GM12878 (cell line): Measurements from ENCODE around the gene UGT2A1. TPM values are rescaled to one million over a fixed set of nuclear protein-coding genes. Genes with fewer than 3 reads are reported as not detected.

Experiments used
- ATAC-seq: fragments of 200-7000 bp; cut with Tn5 transposase; 3 replicates; pipeline ENCODE4 v1.9.1; 2020; ENCODE audit warnings: mild to moderate bottlenecking, moderate library complexity
- BruUV-seq: library from RNA; stranded (reverse); fragments of 400-500 nt; replicated peaks from 2 replicates; lab custom pipeline; 2021; lab: Mats Ljungman, UMichigan
- CTCF ChIA-PET: fragments of 300-600 bp; sonication (Branson Sonifier 250); formaldehyde crosslinking; extraction: SDS; loops from one replicate; lab custom pipeline; 2021; ENCODE audit warnings: inconsistent platforms; lab: Yijun Ruan, JAX
- POLR2A ChIA-PET: fragments of 350-600 bp; formaldehyde crosslinking; extraction: SDS; loops from one replicate; lab custom pipeline; 2021; ENCODE audit warnings: inconsistent platforms; lab: Charles Lee
- RAD21 ChIA-PET: fragments of 300-600 bp; sonication (Branson Sonifier 250); formaldehyde crosslinking; loops from one replicate; lab custom pipeline; 2023; ENCODE audit warnings: antibody characterized with exemption; ENCODE audit not compliant: unreplicated experiment; lab: Charles Lee
- SMC1A ChIA-PET: fragments of 300-600 bp; sonication (Branson Sonifier 250); formaldehyde crosslinking; loops from one replicate; lab custom pipeline; 2023; ENCODE audit not compliant: unreplicated experiment, uncharacterized antibody; lab: Charles Lee
- DNase-seq: peaks from one replicate; pipeline ENCODE4 v3.0.0-alpha.2; 2011; ENCODE audit warnings: low read depth, low spot score
- FAIRE-seq: peaks from 3 replicates; lab custom pipeline; 2011; peaks lifted over from hg19 to GRCh38; lab: Jason Lieb, UNC
- H2AFZ ChIP-seq: 2 replicates; pipeline ENCODE4 v1.6.0; 2011; ENCODE audit warnings: low read depth, low read length, control low read depth; ENCODE audit not compliant: control insufficient read depth
- H3K27ac ChIP-seq: 2 replicates; pipeline ENCODE4 v1.5.1; 2011; ENCODE audit warnings: control low read depth; ENCODE audit not compliant: control insufficient read depth, insufficient read depth
- H3K27me3 ChIP-seq, 2 experiments: replicated peaks in 1 of 2; 2 replicates each; pipeline versions ENCODE4 v1.6.0 to v1.6.1; 2011; ENCODE audit warnings: low read length in 1 of 2; ENCODE audit not compliant: control insufficient read depth in 2 of 2, insufficient read depth in 2 of 2
- H3K36me3 ChIP-seq, 2 experiments: 2 replicates each; pipeline ENCODE4 v1.5.1; 2011; ENCODE audit warnings: low read length in 1 of 2; ENCODE audit not compliant: control insufficient read depth in 2 of 2, insufficient read depth in 2 of 2
- H3K4me1 ChIP-seq: 2 replicates; pipeline ENCODE4 v1.6.1; 2011; ENCODE audit warnings: mild to moderate bottlenecking, low read length, moderate library complexity, mixed read lengths; ENCODE audit not compliant: control insufficient read depth, insufficient read depth
- H3K4me2 ChIP-seq: 2 replicates; pipeline ENCODE4 v1.6.0; 2011; ENCODE audit warnings: control low read depth; ENCODE audit not compliant: control insufficient read depth, insufficient read depth
- H3K4me3 ChIP-seq: fragments of 200-600 bp; sonication (generic); 2 replicates; pipeline ENCODE4 v1.5.1; 2016
- H3K79me2 ChIP-seq: 2 replicates; pipeline ENCODE4 v1.6.0; 2011; ENCODE audit warnings: low read length; ENCODE audit not compliant: control insufficient read depth, insufficient read depth
- H3K9ac ChIP-seq: 2 replicates; pipeline ENCODE4 v1.8.0; 2011; ENCODE audit warnings: low read length, control low read depth, mixed read lengths; ENCODE audit not compliant: control insufficient read depth, insufficient read depth
- H3K9me3 ChIP-seq: replicated peaks from 3 replicates; pipeline ENCODE4 v1.5.1; 2011; ENCODE audit warnings: mild to moderate bottlenecking, low read length; ENCODE audit not compliant: control insufficient read depth, insufficient read depth
- H4K20me1 ChIP-seq: 2 replicates; pipeline ENCODE4 v1.6.0; 2011; ENCODE audit not compliant: control insufficient read depth, insufficient read depth
- SIN3A ChIP-seq: IDR thresholded peaks from 2 replicates; pipeline ENCODE4 v1.6.1; 2012; ENCODE audit warnings: low read depth, low read length, improper control_type of control experiment
- WGBS: methylation state at CpG from one replicate; pipeline ENCODE4 v1.1.6; 2016; ENCODE audit warnings: low lambda C conversion rate; ENCODE audit not compliant: insufficient replicate concordance, insufficient coverage; ENCODE audit errors: missing lambda C conversion rate; 5-methylcytosine and 5-hydroxymethylcytosine counted together
- in situ Hi-C: fragments of 300-500 bp; cut with MboI; formaldehyde crosslinking; loops from 9 replicates; pipeline ENCODE4 v1.14.3; 2018; ENCODE audit warnings: mixed read lengths
- intact Hi-C: fragments of 100-400 bp; cut with micrococcal nuclease; formaldehyde crosslinking; loops from one replicate; pipeline ENCODE4 v1.14.2; 2022; ENCODE audit not compliant: unreplicated experiment
- polyA plus RNA-seq, 11 experiments: library from polyadenylated mRNA; depleted of rRNA in 4 of 11; unstranded in 6 of 11; stranded (reverse) in 5 of 11; fragments of >200 nt; fragmentation: Nextera tagmentation in 4 of 11; fragmentation: Illumina TruSeq in 1 of 11; extraction: Ambion mirVana in 4 of 11; extraction: Trizol in 1 of 11; gene quantifications; 1 replicate in 1 of 11; 2 replicates in 10 of 11; pipeline versions ENCODE4 v1.2.1 to v1.2.3, GENCODE V29; 2011 to 2016; ENCODE audit warnings: inconsistent platforms in 2 of 11, missing spikeins in 2 of 11, low read depth in 1 of 11
- small RNA-seq: library from RNA; depleted of rRNA; stranded (forward); fragments of <200 nt; gene quantifications from one replicate; pipeline ENCODE3, GENCODE V24; 2014
- total RNA-seq, 4 experiments: library from RNA; depleted of rRNA in 3 of 4; stranded (reverse); fragments of >200 nt in 3 of 4; fragmentation: Illumina TruSeq in 1 of 4; extraction: Trizol in 1 of 4; gene quantifications; 2 replicates each; pipeline versions ENCODE4 v1.2.1 to v1.2.3, GENCODE V29; 2013 to 2021

Gene UGT2A1
- total and polyA plus RNA-seq, 10 of the 15 experiments (the other 5 are each of a cell fraction or from before 2014, with no cell fraction given) = 0.04 to 0.50 (median 0.08) TPM; not detected in 5

DNA sequence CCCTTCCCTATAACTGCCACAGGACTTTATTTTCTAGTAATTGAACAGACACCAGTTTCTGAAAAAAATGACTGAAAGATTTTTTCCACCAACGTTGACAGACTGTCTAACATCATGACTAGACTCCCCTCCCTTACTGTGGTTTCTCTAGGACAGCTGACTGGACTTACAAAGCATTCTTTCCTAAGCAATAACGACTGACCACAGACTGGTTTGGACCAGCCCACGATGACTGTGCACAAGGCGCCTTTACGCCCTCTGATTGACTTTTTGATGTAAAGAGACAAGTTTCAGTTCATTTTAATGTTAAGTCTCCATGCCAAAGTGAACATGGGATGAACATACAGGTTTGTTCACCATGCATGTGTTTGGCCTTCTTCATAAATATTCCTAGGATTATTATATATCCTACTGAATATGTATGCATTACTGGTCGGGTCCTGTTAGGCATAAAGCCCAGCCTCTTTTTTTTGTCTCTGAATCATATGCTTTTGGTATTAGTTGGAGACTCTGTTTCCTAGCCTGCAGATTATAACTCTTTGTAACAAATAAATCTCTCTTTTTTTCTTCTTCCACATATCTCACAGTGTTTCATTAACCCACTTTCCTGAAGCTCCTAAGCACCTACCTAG is 106.8 kb downstream of the UGT2A1 start:
- ChIA-PET CTCF (no interaction called here), POLR2A (no interaction called here), RAD21 (interaction anchor here (1.0 kb wide), 1 partner anchor 12 kb away, joined by 3 read pairs; no protein-coding TSS in a partner anchor), SMC1A (no interaction called here)
- no TSS peak for BruUV-seq
- Histone ChIP-seq H3K27me3 (no peaks in the 10 kb centered on the region), H3K4me1 (no peaks in the 10 kb centered on the region), H2AFZ (no peak overlapping the region), H3K36me3 (no peaks in the 10 kb centered on the region), H3K27ac (no peak overlapping the region), H3K4me3 (no peak overlapping the region), H3K9ac (no peak overlapping the region), H3K4me2 (no peak overlapping the region), H3K79me2 (no peaks in the 10 kb centered on the region), H3K9me3 (no peaks in the 10 kb centered on the region), H4K20me1 (no peaks in the 10 kb centered on the region)
- TF ChIP-seq SIN3A = no peak
- in situ Hi-C loops (no loop called here), intact Hi-C loops (no loop called here)
- ATAC-seq (no peak), FAIRE-seq (no peak), DNase-seq (no peak)
- 17% methylated on average over 6 of the region's 6 CpGs for WGBS

Small RNAs within 50 kb of the gene (small RNA-seq; reads per million reads assigned to genes)
- gene UGT2A2 = not detected

Other genes starting within 250 kb of the UGT2A1 start
- not detected in 2 replicates for gene UGT2B4, start 157.3 kb downstream of the UGT2A1 start, total RNA-seq (2014; rRNA removed)
- 0.13 TPM in 1 of 2 replicates, not detected in the other for gene UGT2B4, start 157.3 kb downstream of the UGT2A1 start, total RNA-seq (2014; rRNA removed; fragmentation: Illumina TruSeq; extraction: Trizol)
- gene UGT2B4, start 157.3 kb downstream of the UGT2A1 start, total RNA-seq (2021) = 0.23 and 0.45 TPM in 2 replicates
- not detected in 2 replicates for gene UGT2B4, start 157.3 kb downstream of the UGT2A1 start, polyA plus RNA-seq (2011; rRNA removed)
- gene UGT2B4, start 157.3 kb downstream of the UGT2A1 start, polyA plus RNA-seq (2014; fragmentation: Illumina TruSeq; extraction: Trizol) = not detected in 2 replicates
- gene UGT2B4, start 157.3 kb downstream of the UGT2A1 start, polyA plus RNA-seq (2014; fragmentation: Nextera tagmentation; extraction: Ambion mirVana) = not detected
- gene UGT2B4, start 157.3 kb downstream of the UGT2A1 start, polyA plus RNA-seq (2014; rRNA removed) = not detected in 2 replicates
- not detected for gene UGT2B4, start 157.3 kb downstream of the UGT2A1 start, polyA plus RNA-seq (2016; fragmentation: Nextera tagmentation; extraction: Ambion mirVana)
- gene UGT2A2, start 13.6 kb downstream of the UGT2A1 start, total RNA-seq (2014; rRNA removed) = 0.11 TPM in 1 of 2 replicates, not detected in the other
- not detected in 2 replicates for gene UGT2A2, start 13.6 kb downstream of the UGT2A1 start, total RNA-seq (2014; rRNA removed; fragmentation: Illumina TruSeq; extraction: Trizol)
- not detected in 2 replicates for gene UGT2A2, start 13.6 kb downstream of the UGT2A1 start, total RNA-seq (2021)
- not detected in 2 replicates for gene UGT2A2, start 13.6 kb downstream of the UGT2A1 start, polyA plus RNA-seq (2011; rRNA removed)
- gene UGT2A2, start 13.6 kb downstream of the UGT2A1 start, polyA plus RNA-seq (2014; fragmentation: Illumina TruSeq; extraction: Trizol) = not detected in 2 replicates
- under 1 TPM in 1 of 2 experiments, not detected in 1; 0.18 TPM for gene UGT2A2, start 13.6 kb downstream of the UGT2A1 start, polyA plus RNA-seq (2014; fragmentation: Nextera tagmentation; extraction: Ambion mirVana)
- gene UGT2A2, start 13.6 kb downstream of the UGT2A1 start, polyA plus RNA-seq (2014; rRNA removed) = not detected in 2 replicates
- not detected for gene UGT2A2, start 13.6 kb downstream of the UGT2A1 start, polyA plus RNA-seq (2016; fragmentation: Nextera tagmentation; extraction: Ambion mirVana)
- not detected in 2 replicates for gene SULT1B1, start 107.4 kb upstream of the UGT2A1 start, total RNA-seq (2014; rRNA removed)
- gene SULT1B1, start 107.4 kb upstream of the UGT2A1 start, total RNA-seq (2014; rRNA removed; fragmentation: Illumina TruSeq; extraction: Trizol) = not detected in 2 replicates
- 0.05 TPM in 1 of 2 replicates, not detected in the other for gene SULT1B1, start 107.4 kb upstream of the UGT2A1 start, total RNA-seq (2021)
- 0.01 and 0.03 TPM in 2 replicates for gene SULT1B1, start 107.4 kb upstream of the UGT2A1 start, polyA plus RNA-seq (2011; rRNA removed)
- not detected in 2 replicates for gene SULT1B1, start 107.4 kb upstream of the UGT2A1 start, polyA plus RNA-seq (2014; fragmentation: Illumina TruSeq; extraction: Trizol)
- not detected for gene SULT1B1, start 107.4 kb upstream of the UGT2A1 start, polyA plus RNA-seq (2014; fragmentation: Nextera tagmentation; extraction: Ambion mirVana)
- gene SULT1B1, start 107.4 kb upstream of the UGT2A1 start, polyA plus RNA-seq (2014; rRNA removed) = not detected in 2 replicates
- gene SULT1B1, start 107.4 kb upstream of the UGT2A1 start, polyA plus RNA-seq (2016; fragmentation: Nextera tagmentation; extraction: Ambion mirVana) = under 1 TPM in 1 of 2 experiments, not detected in 1; 0.01 TPM
- not detected in 2 replicates for gene SULT1E1, start 206.9 kb upstream of the UGT2A1 start, total RNA-seq (2014; rRNA removed)
- not detected in 2 replicates for gene SULT1E1, start 206.9 kb upstream of the UGT2A1 start, total RNA-seq (2014; rRNA removed; fragmentation: Illumina TruSeq; extraction: Trizol)
- not detected in 2 replicates for gene SULT1E1, start 206.9 kb upstream of the UGT2A1 start, total RNA-seq (2021)
- gene SULT1E1, start 206.9 kb upstream of the UGT2A1 start, polyA plus RNA-seq (2011; rRNA removed) = not detected in 2 replicates
- not detected in 2 replicates for gene SULT1E1, start 206.9 kb upstream of the UGT2A1 start, polyA plus RNA-seq (2014; fragmentation: Illumina TruSeq; extraction: Trizol)
- gene SULT1E1, start 206.9 kb upstream of the UGT2A1 start, polyA plus RNA-seq (2014; fragmentation: Nextera tagmentation; extraction: Ambion mirVana) = not detected
- not detected in 2 replicates for gene SULT1E1, start 206.9 kb upstream of the UGT2A1 start, polyA plus RNA-seq (2014; rRNA removed)
- not detected for gene SULT1E1, start 206.9 kb upstream of the UGT2A1 start, polyA plus RNA-seq (2016; fragmentation: Nextera tagmentation; extraction: Ambion mirVana)